ENCODE results near the gene GRHL1.
"Not testable (repeated sequence)": the region's sequence is repeated elsewhere in the genome, so short reads cannot be mapped to it uniquely, and the experiment has no call there.

The GRHL1 gene

GRCh38 chr2:10010861-10011605 is 59.5 kb downstream of the GRHL1 start:
- DNase-seq = not testable (repeated sequence)

GRCh38 chr2:10011606-10012325 is 60.3 kb downstream of the GRHL1 start:
- DNase-seq = not testable (repeated sequence)

GRCh38 chr2:10012366-10012962 is 61.0 kb downstream of the GRHL1 start:
- DNase-seq = not testable (repeated sequence)

GRCh38 chr2:10012963-10013461 is 61.5 kb downstream of the GRHL1 start:
- DNase-seq = no peak

GRCh38 chr2:10013651-10014417 is 62.3 kb downstream of the GRHL1 start:
- not testable (repeated sequence) for DNase-seq

- DNase-seq = no peak
These were observed 63.1 kb downstream of the GRHL1 start for GRCh38 chr2:10014418-10015190.

- not testable (repeated sequence) for DNase-seq
These were observed 64.0 kb downstream of the GRHL1 start for GRCh38 chr2:10015376-10015989.

GRCh38 chr2:10016001-10016801 is 64.7 kb downstream of the GRHL1 start:
- no peak for DNase-seq

GRCh38 chr2:10016802-10017258 is 65.3 kb downstream of the GRHL1 start:
- DNase-seq = no peak

- DNase-seq = no peak
These were observed 65.9 kb downstream of the GRHL1 start for GRCh38 chr2:10017313-10017941.

- DNase-seq = no peak
These were observed 67.7 kb downstream of the GRHL1 start for GRCh38 chr2:10019174-10019573.

GRCh38 chr2:10019602-10020400 is 68.3 kb downstream of the GRHL1 start:
- DNase-seq = no peak

- DNase-seq = no peak
These were observed 70.5 kb downstream of the GRHL1 start for GRCh38 chr2:10022041-10022421.

GRCh38 chr2:10022445-10022844 is 71.0 kb downstream of the GRHL1 start:
- DNase-seq = no peak

GRCh38 chr2:10022966-10023662 is 71.6 kb downstream of the GRHL1 start:
- no peak for DNase-seq

GRCh38 chr2:10026940-10027569 is 75.6 kb downstream of the GRHL1 start:
- no peak for DNase-seq

GRCh38 chr2:10027660-10028330 is 76.3 kb downstream of the GRHL1 start:
- no peak for DNase-seq
